ENCODE results near the gene ITPK1.

GRCh38 chr14:92940543-92940942 lies 175.2 kb downstream of the ITPK1 start:
- TF ChIP-seq EZH2 (IDR thresholded peaks at IDR 0.05) (no peak), POLR2AphosphoS5 (IDR thresholded peaks at IDR 0.05; ENCODE audit: borderline replicate concordance, low read depth, low read length) (no peak)

Measured in SK-N-MC (cell line).